Ishikawa (cell line): Measurements from ENCODE around the gene SMARCA4.

ENCODE experiments used
- CEBPB ChIP-seq: IDR thresholded peaks from 2 replicates; pipeline ENCODE4 v1.6.1; 2012
- CREB1 ChIP-seq: IDR thresholded peaks from 2 replicates; pipeline ENCODE4 v1.6.1; 2012; ENCODE audit warnings: low read depth
- EGR1 ChIP-seq: IDR thresholded peaks from 2 replicates; pipeline ENCODE4 v1.6.1; 2012
- EP300 ChIP-seq: IDR thresholded peaks from 2 replicates; pipeline ENCODE4 v1.6.1; 2012; ENCODE audit warnings: borderline replicate concordance
- FOXM1 ChIP-seq: IDR thresholded peaks from 2 replicates; pipeline ENCODE4 v1.6.1; 2012; ENCODE audit warnings: low read depth, borderline replicate concordance
- NFIC ChIP-seq: IDR thresholded peaks from 2 replicates; pipeline ENCODE4 v1.6.1; 2012
- RAD21 ChIP-seq: IDR thresholded peaks from 2 replicates; pipeline ENCODE4 v1.6.1; 2012; ENCODE audit warnings: low read depth
- TAF1 ChIP-seq: IDR thresholded peaks from 2 replicates; pipeline ENCODE4 v1.6.1; 2012; ENCODE audit warnings: low read depth, mild to moderate bottlenecking
- TCF12 ChIP-seq: IDR thresholded peaks from 2 replicates; pipeline ENCODE4 v1.6.1; 2012; ENCODE audit warnings: low read depth
- TEAD4 ChIP-seq: IDR thresholded peaks from 2 replicates; pipeline ENCODE4 v1.6.1; 2012
- USF1 ChIP-seq: IDR thresholded peaks from 2 replicates; pipeline ENCODE4 v1.6.1; 2012
- YY1 ChIP-seq: IDR thresholded peaks from 2 replicates; pipeline ENCODE4 v1.6.1; 2012; ENCODE audit warnings: low read depth
- ZBTB7A ChIP-seq: IDR thresholded peaks from 2 replicates; pipeline ENCODE4 v1.6.1; 2012; ENCODE audit warnings: low read depth
- TF ChIP-seq, protein P1 (sequence below): IDR thresholded peaks from 2 replicates; pipeline ENCODE4 v1.6.1; 2012
- TF ChIP-seq, protein P2 (sequence below): IDR thresholded peaks from 2 replicates; pipeline ENCODE4 v1.6.1; 2012; ENCODE audit warnings: low read depth, mild to moderate bottlenecking

SMARCA4 gene

DNA sequence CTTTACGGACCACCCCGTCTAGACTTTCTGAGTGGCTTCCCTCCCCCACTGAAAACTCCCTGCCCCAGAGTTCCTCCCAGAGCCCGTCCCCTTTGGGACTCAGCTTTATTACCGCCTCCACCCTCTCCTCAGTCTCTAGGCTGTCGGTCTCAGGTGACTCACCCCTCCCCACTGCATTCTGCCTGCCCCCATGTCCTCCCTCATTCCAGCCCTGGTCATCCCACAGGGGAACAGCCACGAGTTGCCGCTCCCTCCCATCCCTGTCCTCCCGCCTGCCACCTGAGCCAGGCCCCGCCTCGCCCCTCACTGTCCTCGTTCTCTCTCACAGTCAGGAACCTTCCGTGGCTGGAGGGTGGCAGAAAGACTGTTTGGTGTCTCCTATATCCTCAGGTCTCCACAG is 57.3 kb downstream of the SMARCA4 start:
- TF ChIP-seq USF1 (no peak), YY1 (no peak), FOXM1 (no peak), CREB1 (no peak)

DNA sequence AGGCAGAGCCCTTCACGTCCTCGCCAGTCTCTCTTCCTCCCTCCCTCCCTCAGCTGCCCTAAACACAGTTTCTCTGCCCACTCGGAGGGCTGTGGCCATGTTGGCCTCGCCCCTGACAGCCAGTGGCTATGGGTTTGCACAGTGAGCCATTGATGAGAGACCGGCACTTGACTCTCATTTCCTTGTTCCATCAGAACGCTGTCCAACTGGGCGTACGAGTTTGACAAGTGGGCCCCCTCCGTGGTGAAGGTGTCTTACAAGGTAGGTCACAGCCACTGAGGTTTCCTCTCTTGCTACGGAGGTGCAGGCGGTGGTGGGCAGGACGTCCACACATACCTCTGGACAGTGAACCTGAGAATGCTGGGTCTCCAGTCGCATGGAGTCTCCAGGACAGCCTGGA is 57.9 kb downstream of the SMARCA4 start:
- TF ChIP-seq NFIC (no peak), TAF1 (no peak), TCF12 (no peak), CEBPB (no peak), USF1 (no peak), TEAD4 (no peak), EGR1 (no peak), RAD21 (no peak), FOXM1 (no peak), YY1 (no peak), ZBTB7A (no peak), CREB1 (no peak), EP300 (no peak)
- TF ChIP-seq, protein P1, sequence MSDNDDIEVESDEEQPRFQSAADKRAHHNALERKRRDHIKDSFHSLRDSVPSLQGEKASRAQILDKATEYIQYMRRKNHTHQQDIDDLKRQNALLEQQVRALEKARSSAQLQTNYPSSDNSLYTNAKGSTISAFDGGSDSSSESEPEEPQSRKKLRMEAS = no peak
- TF ChIP-seq, protein P2, sequence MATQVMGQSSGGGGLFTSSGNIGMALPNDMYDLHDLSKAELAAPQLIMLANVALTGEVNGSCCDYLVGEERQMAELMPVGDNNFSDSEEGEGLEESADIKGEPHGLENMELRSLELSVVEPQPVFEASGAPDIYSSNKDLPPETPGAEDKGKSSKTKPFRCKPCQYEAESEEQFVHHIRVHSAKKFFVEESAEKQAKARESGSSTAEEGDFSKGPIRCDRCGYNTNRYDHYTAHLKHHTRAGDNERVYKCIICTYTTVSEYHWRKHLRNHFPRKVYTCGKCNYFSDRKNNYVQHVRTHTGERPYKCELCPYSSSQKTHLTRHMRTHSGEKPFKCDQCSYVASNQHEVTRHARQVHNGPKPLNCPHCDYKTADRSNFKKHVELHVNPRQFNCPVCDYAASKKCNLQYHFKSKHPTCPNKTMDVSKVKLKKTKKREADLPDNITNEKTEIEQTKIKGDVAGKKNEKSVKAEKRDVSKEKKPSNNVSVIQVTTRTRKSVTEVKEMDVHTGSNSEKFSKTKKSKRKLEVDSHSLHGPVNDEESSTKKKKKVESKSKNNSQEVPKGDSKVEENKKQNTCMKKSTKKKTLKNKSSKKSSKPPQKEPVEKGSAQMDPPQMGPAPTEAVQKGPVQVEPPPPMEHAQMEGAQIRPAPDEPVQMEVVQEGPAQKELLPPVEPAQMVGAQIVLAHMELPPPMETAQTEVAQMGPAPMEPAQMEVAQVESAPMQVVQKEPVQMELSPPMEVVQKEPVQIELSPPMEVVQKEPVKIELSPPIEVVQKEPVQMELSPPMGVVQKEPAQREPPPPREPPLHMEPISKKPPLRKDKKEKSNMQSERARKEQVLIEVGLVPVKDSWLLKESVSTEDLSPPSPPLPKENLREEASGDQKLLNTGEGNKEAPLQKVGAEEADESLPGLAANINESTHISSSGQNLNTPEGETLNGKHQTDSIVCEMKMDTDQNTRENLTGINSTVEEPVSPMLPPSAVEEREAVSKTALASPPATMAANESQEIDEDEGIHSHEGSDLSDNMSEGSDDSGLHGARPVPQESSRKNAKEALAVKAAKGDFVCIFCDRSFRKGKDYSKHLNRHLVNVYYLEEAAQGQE = no peak

- TF ChIP-seq EGR1 (no peak), EP300 (no peak), FOXM1 (no peak), TAF1 (no peak), YY1 (no peak), ZBTB7A (no peak), NFIC (no peak), TEAD4 (no peak), RAD21 (no peak), CREB1 (no peak), CEBPB (no peak), USF1 (no peak), TCF12 (no peak)
- TF ChIP-seq, protein P1 = no peak
- TF ChIP-seq, protein P2 = no peak
Observed at GRCh38 chr19:11019262-11019661, 58.4 kb downstream of the SMARCA4 start.

DNA sequence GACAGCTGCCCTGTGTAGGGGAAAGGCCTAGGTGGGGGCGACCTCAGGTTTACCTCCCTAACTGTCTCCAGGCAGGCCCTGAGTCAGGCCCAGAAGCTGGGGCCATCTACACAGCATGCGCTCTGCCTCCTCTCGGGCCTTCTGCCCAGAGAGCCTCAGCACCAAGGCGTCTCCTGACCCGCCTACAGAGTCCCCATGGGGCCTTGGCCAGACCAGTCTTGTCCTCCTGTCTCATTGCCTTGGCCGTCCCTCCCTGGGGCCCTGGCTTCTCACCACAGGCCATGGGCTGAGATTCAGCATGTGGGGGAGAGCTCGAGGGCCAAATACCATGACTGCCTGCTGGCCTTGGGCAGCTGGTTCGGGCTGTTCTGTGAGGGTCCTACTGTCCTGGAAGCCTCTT is 59.0 kb downstream of the SMARCA4 start:
- TF ChIP-seq TAF1 (no peak), RAD21 (no peak), CEBPB (no peak), EGR1 (no peak), ZBTB7A (no peak), USF1 (no peak), TCF12 (no peak), EP300 (no peak), YY1 (no peak), TEAD4 (no peak), FOXM1 (no peak), CREB1 (no peak), NFIC (no peak)
- TF ChIP-seq, protein P1 = no peak
- TF ChIP-seq, protein P2 = no peak
